ENCODE data around the gene ZNF611.
"Not testable (repeated sequence)": the region's sequence is repeated elsewhere in the genome, so short reads cannot be mapped to it uniquely, and the experiment has no call there.

ZNF611 gene

DNA sequence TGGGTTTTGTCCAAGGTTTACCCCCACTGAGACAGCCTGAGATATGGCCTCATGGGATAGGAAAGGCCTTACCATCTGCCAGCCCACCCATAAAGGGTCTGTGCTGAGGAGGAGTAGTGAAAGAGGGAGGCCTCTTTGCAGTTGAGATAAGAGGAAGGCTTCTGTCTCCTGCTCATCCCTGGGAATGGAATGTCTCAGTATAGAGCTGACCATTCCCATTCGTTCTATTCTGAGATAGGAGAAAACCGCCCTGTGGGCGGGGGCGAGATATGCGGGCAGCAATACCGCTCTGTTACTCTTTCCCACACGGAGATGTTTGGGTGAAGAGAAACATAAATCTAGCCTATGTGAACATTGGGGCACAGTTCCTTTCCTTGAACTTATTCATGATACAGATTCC, 6.5 kb upstream of the ZNF611 start:
- 44 to 68% methylated on average over 7 of the region's 7 CpGs for WGBS, 2 experiments (ENCODE audit: insufficient coverage in 2 of 2)
- H3K4me3 ChIP-seq (ENCODE audit: extremely low read depth, insufficient read depth, low read length, poor library complexity, severe bottlenecking); H3K36me3 ChIP-seq (ENCODE audit: control insufficient read depth, insufficient read depth, low read length): not testable (repeated sequence)
- Histone ChIP-seq H3K9me3 (ENCODE audit: control insufficient read depth, low read length) (peaks cover 22% of the 10 kb centered on the region), H3K4me1 (ENCODE audit: control insufficient read depth, insufficient read depth, low read length, poor library complexity, severe bottlenecking) (peaks cover 12% of the 10 kb centered on the region), H3K27ac (ENCODE audit: low read depth, low read length, severe bottlenecking) (peak overlapping the region; percentile 96)

DNA sequence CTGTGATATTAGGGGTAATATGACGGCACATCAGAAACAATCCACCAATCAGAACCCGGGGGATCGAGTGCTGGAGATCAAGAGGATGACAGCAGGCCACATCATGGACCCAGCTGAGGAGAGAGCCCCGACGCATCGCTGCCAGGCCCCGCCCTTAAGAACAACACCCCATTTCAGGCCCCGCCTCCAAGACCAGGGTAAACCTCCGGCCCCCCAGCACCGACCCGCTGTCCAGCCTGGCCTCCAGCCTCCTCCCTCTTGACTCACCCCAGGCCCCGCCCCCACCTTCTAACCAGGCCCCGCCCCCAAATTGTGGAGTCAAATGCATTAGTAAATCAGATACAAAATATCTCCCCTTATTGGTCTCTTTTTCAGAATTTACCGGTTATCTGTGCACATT, 4.7 kb upstream of the ZNF611 start:
- Histone ChIP-seq H3K36me3 (ENCODE audit: control insufficient read depth, insufficient read depth, low read length) (no peaks in the 10 kb centered on the region), H3K4me3 (ENCODE audit: extremely low read depth, insufficient read depth, low read length, poor library complexity, severe bottlenecking) (no peak overlapping the region), H3K4me1 (ENCODE audit: control insufficient read depth, insufficient read depth, low read length, poor library complexity, severe bottlenecking) (peaks cover 22% of the 10 kb centered on the region), H3K27ac (ENCODE audit: low read depth, low read length, severe bottlenecking) (no peak overlapping the region), H3K9me3 (ENCODE audit: control insufficient read depth, low read length) (peaks cover 22% of the 10 kb centered on the region)
- WGBS, 2 experiments (ENCODE audit: insufficient coverage in 2 of 2) = 87 to 92% methylated on average over 3 to 9 of the region's 14 CpGs

DNA sequence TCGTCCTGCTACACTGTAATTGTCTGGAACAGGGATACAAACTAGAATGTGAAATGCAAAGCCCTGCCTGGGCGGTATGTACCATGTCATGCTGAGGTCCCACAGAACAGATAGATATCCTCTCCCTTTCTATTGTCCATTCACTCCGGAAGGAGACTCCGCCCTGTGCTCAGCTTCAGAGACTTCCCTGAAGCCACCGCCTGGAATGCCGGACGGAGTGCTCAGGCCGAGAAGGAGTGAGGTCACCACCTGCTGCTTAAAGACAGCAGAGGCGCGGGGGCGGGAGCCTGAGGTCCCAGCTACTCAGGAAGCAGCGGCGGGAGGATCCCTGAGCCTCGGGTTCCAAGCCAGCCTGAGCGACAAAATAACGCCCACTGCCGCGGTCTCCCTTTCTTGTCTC, 890 bp upstream of the ZNF611 start:
- Histone ChIP-seq H3K4me1 (ENCODE audit: control insufficient read depth, insufficient read depth, low read length, poor library complexity, severe bottlenecking) (peaks cover 13% of the 10 kb centered on the region), H3K27ac (ENCODE audit: low read depth, low read length, severe bottlenecking) (peak overlapping the region; percentile 91), H3K9me3 (ENCODE audit: control insufficient read depth, low read length) (peaks cover 16% of the 10 kb centered on the region), H3K36me3 (ENCODE audit: control insufficient read depth, insufficient read depth, low read length) (peaks cover 15% of the 10 kb centered on the region), H3K4me3 (ENCODE audit: extremely low read depth, insufficient read depth, low read length, poor library complexity, severe bottlenecking) (no peak overlapping the region)
- 11 to 24% methylated on average over 11 of the region's 18 CpGs for WGBS, 2 experiments (ENCODE audit: insufficient coverage in 2 of 2)

DNA sequence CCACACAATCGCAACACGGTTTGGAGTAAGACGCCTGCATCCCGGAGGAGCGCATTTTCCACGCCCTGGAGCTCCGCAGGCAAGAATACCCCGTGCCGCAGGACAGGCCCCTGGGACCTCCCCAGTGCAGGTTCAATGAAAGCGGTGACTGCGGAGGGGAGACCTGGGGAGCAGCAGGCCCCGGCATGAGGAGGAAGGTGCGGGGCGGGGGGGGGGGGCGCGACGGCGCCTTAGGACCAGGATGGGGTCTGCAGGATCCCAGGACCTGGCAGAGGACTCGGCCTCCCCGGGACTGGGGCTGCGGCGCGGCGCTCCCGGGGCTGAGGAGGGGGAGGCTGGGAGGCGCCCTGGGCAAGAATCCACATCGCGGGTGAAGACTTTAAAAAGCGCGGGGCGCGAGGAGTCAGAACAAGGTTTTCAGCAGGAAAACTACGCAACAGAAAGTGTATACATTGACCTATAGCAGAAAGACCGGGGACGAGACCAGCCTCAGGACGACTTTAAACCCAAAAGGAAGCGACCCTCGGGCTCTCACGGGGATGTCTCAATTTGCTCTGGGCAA, 432 bp downstream of the ZNF611 start:
- H3K4me1 ChIP-seq (ENCODE audit: control insufficient read depth, insufficient read depth, low read length, poor library complexity, severe bottlenecking) = peaks cover 13% of the 10 kb centered on the region
- H3K4me3 ChIP-seq (ENCODE audit: extremely low read depth, insufficient read depth, low read length, poor library complexity, severe bottlenecking) = peak overlapping the region; percentile 89
- peaks cover 21% of the 10 kb centered on the region for H3K36me3 ChIP-seq (ENCODE audit: control insufficient read depth, insufficient read depth, low read length)
- 0 to 1% methylated on average over 26 to 37 of the region's 39 CpGs for WGBS, 2 experiments (ENCODE audit: insufficient coverage in 2 of 2)
- peak overlapping the region; percentile 91 for H3K27ac ChIP-seq (ENCODE audit: low read depth, low read length, severe bottlenecking)
- peaks cover 14% of the 10 kb centered on the region for H3K9me3 ChIP-seq (ENCODE audit: control insufficient read depth, low read length)

DNA sequence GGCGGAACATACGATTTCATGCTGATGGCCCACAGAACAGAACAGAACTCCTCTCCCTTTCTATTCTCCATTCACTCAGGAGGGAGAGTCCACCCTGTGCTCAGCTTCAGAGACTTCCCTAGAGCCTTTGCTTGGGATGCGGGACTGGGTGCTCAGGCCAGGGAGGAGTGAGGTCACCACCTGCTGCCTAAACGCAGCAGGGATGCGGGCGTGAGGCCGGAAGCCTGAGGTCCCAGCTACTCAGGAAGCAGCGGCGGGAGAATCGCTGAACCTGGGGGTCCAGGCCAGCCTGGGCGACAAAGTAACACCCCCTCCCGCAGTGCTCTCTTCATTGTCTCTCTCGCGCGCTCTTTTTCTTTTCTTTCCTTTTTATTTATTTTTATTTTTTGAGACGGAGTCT, 8.8 kb downstream of the ZNF611 start:
- peaks cover 20% of the 10 kb centered on the region for H3K4me1 ChIP-seq (ENCODE audit: control insufficient read depth, insufficient read depth, low read length, poor library complexity, severe bottlenecking)
- WGBS, 2 experiments (ENCODE audit: insufficient coverage in 2 of 2) = 93 to 100% methylated on average over 6 to 14 of the region's 16 CpGs
- H3K27ac ChIP-seq (ENCODE audit: low read depth, low read length, severe bottlenecking); H3K9me3 ChIP-seq (ENCODE audit: control insufficient read depth, low read length); H3K4me3 ChIP-seq (ENCODE audit: extremely low read depth, insufficient read depth, low read length, poor library complexity, severe bottlenecking): not testable (repeated sequence)
- peaks cover 82% of the 10 kb centered on the region for H3K36me3 ChIP-seq (ENCODE audit: control insufficient read depth, insufficient read depth, low read length)

DNA sequence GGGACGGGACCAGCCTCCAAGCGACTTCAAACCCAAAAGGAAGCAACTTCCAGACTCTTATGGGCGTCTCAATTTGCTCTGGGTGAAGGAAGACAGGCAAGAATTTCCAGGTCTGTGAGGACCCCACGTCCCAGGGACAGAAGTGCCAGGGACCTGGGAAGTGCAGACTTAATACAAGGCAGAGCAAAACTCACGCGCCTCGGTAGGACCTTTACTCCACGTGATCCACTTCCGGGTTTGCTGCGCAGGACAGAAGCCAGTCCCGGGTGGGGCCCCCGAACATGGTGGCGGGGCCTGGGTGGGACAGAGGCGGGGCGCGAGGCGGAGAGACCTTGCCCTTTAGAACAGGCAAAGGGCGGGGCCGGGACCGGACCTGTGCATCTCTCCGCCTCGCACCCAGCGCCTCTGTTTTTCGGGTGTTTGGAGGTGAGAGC, 9.3 kb downstream of the ZNF611 start:
- H3K9me3 ChIP-seq (ENCODE audit: control insufficient read depth, low read length) = peaks cover 13% of the 10 kb centered on the region
- H3K27ac ChIP-seq (ENCODE audit: low read depth, low read length, severe bottlenecking) = peak overlapping the region; percentile 77
- peaks cover 82% of the 10 kb centered on the region for H3K36me3 ChIP-seq (ENCODE audit: control insufficient read depth, insufficient read depth, low read length)
- no peak overlapping the region for H3K4me3 ChIP-seq (ENCODE audit: extremely low read depth, insufficient read depth, low read length, poor library complexity, severe bottlenecking)
- 93 to 97% methylated on average over 22 of the region's 24 CpGs for WGBS, 2 experiments (ENCODE audit: insufficient coverage in 2 of 2)
- H3K4me1 ChIP-seq (ENCODE audit: control insufficient read depth, insufficient read depth, low read length, poor library complexity, severe bottlenecking) = peaks cover 20% of the 10 kb centered on the region

DNA sequence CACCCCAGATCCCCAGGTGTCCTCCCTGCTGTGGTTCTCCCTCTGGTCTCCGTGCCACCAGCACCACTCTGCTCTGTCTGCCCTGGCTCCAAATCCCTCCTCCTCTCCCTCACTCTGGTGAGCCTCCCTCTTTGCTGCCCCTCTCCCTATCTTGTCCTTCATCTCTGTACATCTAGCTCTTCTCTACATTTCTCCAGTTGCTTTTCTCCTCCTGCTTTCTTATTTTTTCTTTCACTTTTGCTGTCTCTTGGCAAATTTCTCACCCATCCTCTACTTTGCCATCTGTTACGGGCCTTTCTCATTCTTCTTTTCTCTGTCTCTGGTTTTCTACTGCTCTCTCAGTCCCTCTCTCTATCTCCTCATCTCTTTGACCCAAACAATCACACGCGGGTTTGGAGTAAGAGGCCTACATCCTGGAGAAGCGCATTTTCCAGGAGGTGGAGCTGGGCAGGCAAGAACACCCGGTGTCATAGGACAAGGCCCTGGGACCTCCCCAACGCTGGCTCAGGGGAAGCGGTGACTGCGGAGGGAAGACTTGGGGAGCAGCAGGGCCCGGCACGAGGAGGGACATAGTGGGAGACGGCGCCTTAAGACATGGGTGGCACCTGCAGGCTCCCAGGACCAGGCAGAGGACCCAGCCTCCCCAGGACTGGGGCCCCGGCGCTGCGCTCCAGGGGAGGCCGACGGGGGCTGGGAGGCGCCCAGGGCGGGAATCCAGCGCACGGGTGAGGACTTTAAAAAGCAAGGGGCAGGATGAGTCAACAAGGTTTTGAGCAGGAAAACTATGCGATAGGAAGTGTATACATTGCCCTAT, 9.9 kb downstream of the ZNF611 start:
- H3K4me3 ChIP-seq (ENCODE audit: extremely low read depth, insufficient read depth, low read length, poor library complexity, severe bottlenecking) = no peak overlapping the region
- peak overlapping the region; percentile 77 for H3K27ac ChIP-seq (ENCODE audit: low read depth, low read length, severe bottlenecking)
- peaks cover 15% of the 10 kb centered on the region for H3K9me3 ChIP-seq (ENCODE audit: control insufficient read depth, low read length)
- H3K36me3 ChIP-seq (ENCODE audit: control insufficient read depth, insufficient read depth, low read length) = peaks cover 87% of the 10 kb centered on the region
- peaks cover 20% of the 10 kb centered on the region for H3K4me1 ChIP-seq (ENCODE audit: control insufficient read depth, insufficient read depth, low read length, poor library complexity, severe bottlenecking)
- WGBS, 2 experiments (ENCODE audit: insufficient coverage in 2 of 2) = 93 to 94% methylated on average over 20 to 22 of the region's 23 CpGs

DNA sequence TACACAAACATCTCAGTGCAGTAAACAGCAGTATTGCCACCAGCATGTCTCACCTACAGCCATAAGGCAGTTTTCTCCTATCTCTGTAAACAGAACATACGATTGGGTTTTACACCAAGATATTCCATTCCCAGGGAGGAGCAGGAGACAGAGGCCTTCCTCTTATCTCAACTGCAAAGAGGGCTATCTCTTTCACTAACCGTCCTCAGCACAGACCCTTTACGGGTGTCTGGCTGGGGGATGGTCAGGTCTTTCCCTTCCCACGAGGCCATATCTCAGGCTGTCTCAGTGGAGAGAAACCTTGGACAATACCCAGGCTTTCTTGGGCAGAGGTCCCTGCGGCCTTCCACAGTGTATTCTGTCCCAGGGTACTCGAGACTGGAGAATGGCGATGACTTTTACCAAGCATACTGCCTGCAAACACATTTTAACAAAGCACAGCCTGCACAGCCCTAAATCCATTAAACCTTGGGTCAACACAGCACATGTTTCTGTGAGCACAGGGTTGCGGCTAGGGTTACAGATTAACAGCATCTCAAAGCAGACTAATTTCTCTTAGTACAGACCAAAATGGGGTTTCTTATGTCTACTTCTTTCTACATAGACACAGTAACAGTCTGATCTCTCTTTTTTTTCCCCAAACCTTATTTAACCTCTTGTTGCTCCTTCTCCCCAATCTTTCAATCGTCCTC, 10.8 kb downstream of the ZNF611 start:
- H3K36me3 ChIP-seq (ENCODE audit: control insufficient read depth, insufficient read depth, low read length) = peaks cover 91% of the 10 kb centered on the region
- peaks cover 20% of the 10 kb centered on the region for H3K4me1 ChIP-seq (ENCODE audit: control insufficient read depth, insufficient read depth, low read length, poor library complexity, severe bottlenecking)
- not testable (repeated sequence) for H3K4me3 ChIP-seq (ENCODE audit: extremely low read depth, insufficient read depth, low read length, poor library complexity, severe bottlenecking)
- peaks cover 17% of the 10 kb centered on the region for H3K9me3 ChIP-seq (ENCODE audit: control insufficient read depth, low read length)
- 64 to 78% methylated on average over 6 to 8 of the region's 9 CpGs for WGBS, 2 experiments (ENCODE audit: insufficient coverage in 2 of 2)
- peak overlapping the region; percentile 77 for H3K27ac ChIP-seq (ENCODE audit: low read depth, low read length, severe bottlenecking)

DNA sequence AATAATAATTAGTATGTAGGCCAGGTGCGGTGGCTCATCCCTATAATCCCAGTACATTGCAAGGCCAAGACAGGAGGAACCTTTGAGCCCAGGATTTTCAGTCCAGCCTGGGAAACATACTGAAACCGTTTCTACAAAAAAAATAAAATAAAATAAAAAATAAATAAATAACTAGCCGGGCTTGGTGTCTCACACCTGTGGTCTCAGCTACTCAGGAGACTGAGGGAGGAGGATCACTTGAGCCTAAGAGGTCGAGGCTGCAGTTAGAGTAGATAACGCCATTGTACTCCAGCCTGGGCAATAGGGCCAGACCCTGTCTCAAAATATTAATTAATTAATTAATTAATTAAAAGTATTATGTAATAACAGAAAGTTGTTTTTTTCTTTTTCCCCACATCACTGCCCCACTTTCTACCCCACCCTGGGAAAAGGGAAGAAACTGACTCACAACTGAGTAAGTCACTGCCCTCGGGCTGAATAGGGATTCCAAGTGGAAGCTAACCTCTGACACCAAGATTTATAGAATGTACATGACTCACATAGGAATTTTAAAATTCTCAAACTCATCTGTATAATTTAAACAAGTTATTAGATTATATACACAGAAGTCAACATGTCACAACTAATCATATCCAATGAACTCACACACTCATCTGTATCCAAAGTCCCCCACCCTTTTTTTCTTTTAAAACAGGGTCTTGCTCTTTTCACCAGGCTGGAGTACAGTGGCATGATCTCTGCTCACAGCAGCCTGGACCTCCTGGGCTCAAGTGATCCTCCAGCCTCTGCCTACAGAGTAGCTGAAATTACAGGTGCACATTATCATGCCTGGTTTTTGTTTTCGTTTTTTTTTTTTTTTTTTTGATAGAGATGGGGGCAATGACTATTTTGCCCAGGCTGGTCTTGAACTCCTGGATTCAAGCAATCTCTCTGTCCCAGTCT, 12.5 kb downstream of the ZNF611 start:
- no peak overlapping the region for H3K4me3 ChIP-seq (ENCODE audit: extremely low read depth, insufficient read depth, low read length, poor library complexity, severe bottlenecking)
- WGBS, 2 experiments (ENCODE audit: insufficient coverage in 2 of 2) = 100% methylated on average over 2 of the region's 7 CpGs; no CpG with 5 or more reads in 1 of the 2 experiments

DNA sequence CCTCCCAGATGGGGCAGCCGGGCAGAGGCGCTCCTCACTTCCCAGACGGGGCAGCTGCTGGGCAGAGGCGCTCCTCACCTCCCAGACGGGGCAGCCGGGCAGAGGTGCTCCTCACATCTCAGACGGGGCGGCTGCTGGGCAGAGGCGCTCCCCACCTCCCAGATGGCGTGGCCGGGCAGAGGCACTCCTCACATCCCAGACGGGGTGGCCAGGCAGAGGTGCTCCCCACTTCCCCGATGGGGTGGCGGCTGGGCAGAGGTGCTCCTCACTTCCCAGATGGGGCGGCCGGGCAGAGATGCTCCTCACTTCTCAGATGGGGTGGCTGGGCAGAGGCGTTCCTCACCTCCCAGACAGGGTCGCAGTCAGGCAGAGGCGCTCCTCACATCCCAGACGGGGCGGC, 14.3 kb downstream of the ZNF611 start:
- H3K27ac ChIP-seq (ENCODE audit: low read depth, low read length, severe bottlenecking); H3K4me3 ChIP-seq (ENCODE audit: extremely low read depth, insufficient read depth, low read length, poor library complexity, severe bottlenecking): not testable (repeated sequence)
- H3K4me1 ChIP-seq (ENCODE audit: control insufficient read depth, insufficient read depth, low read length, poor library complexity, severe bottlenecking) = peaks cover 21% of the 10 kb centered on the region
- peaks cover 74% of the 10 kb centered on the region for H3K36me3 ChIP-seq (ENCODE audit: control insufficient read depth, insufficient read depth, low read length)
- peaks cover 21% of the 10 kb centered on the region for H3K9me3 ChIP-seq (ENCODE audit: control insufficient read depth, low read length)
- WGBS, 2 experiments (ENCODE audit: insufficient coverage in 2 of 2) = 95 to 96% methylated on average over 19 to 20 of the region's 21 CpGs

More for the DNA sequence above, 12.5 kb downstream of the ZNF611 start:
- H3K36me3 ChIP-seq (ENCODE audit: control insufficient read depth, insufficient read depth, low read length) = peaks cover 86% of the 10 kb centered on the region
- H3K9me3 ChIP-seq (ENCODE audit: control insufficient read depth, low read length) = peaks cover 21% of the 10 kb centered on the region
- H3K27ac ChIP-seq (ENCODE audit: low read depth, low read length, severe bottlenecking) = no peak overlapping the region
- H3K4me1 ChIP-seq (ENCODE audit: control insufficient read depth, insufficient read depth, low read length, poor library complexity, severe bottlenecking) = peaks cover 20% of the 10 kb centered on the region
